OCI-LY7 (cell line): ENCODE measurements around the gene C16orf96. TPM values are rescaled to one million over a fixed set of nuclear protein-coding genes. Genes with fewer than 3 reads are reported as not detected.

Source experiments
- BruUV-seq: library from RNA; stranded (reverse); fragments of 400-500 nt; replicated peaks from 2 replicates; lab custom pipeline; 2021; lab: Mats Ljungman, UMichigan
- CTCF ChIA-PET: fragments of 300-600 bp; sonication (Branson Sonifier 250); formaldehyde crosslinking; loops from one replicate; lab custom pipeline; 2022; ENCODE audit warnings: antibody characterized with exemption; ENCODE audit not compliant: unreplicated experiment; lab: Charles Lee
- POLR2A ChIA-PET: fragments of 300-600 bp; sonication (Branson Sonifier 250); formaldehyde crosslinking; loops from one replicate; lab custom pipeline; 2022; ENCODE audit warnings: antibody characterized with exemption; lab: Charles Lee
- DNase-seq: peaks from one replicate; pipeline ENCODE4 v3.0.0-alpha.2; 2015; ENCODE audit warnings: low spot score
- H2AFZ ChIP-seq: fragments of 200-600 bp; sonication (generic), shearing (Covaris generic); 2 replicates; pipeline ENCODE4 v1.6.1; 2014; ENCODE audit warnings: mild to moderate bottlenecking, antibody characterized with exemption, low read length, moderate library complexity
- H3K27ac ChIP-seq: fragments of 200-600 bp; sonication (generic); 2 replicates; pipeline ENCODE4 v1.5.1; 2014; ENCODE audit warnings: mixed run types, low read depth, mild to moderate bottlenecking, moderate library complexity, low read length, inconsistent platforms; ENCODE audit not compliant: poor library complexity, severe bottlenecking
- H3K36me3 ChIP-seq: fragments of 200-600 bp; sonication (generic); 2 replicates; pipeline ENCODE4 v1.6.1; 2014; ENCODE audit warnings: mild to moderate bottlenecking, antibody characterized with exemption, low read length, moderate library complexity, mixed read lengths; ENCODE audit not compliant: insufficient read depth
- H3K4me1 ChIP-seq: fragments of 200-600 bp; sonication (generic); 2 replicates; pipeline ENCODE4 v1.5.1; 2014; ENCODE audit warnings: mild to moderate bottlenecking, low read length; ENCODE audit not compliant: insufficient read depth, poor library complexity, severe bottlenecking
- H3K4me2 ChIP-seq: fragments of 200-600 bp; sonication (generic); 2 replicates; pipeline ENCODE4 v1.6.1; 2014; ENCODE audit warnings: mild to moderate bottlenecking, low read length
- H3K4me3 ChIP-seq: fragments of 200-600 bp; sonication (generic); 2 replicates; pipeline ENCODE4 v1.5.1; 2014; ENCODE audit warnings: mild to moderate bottlenecking, low read depth, low read length; ENCODE audit not compliant: poor library complexity, severe bottlenecking
- H3K79me2 ChIP-seq: fragments of 200-600 bp; sonication (generic); 2 replicates; pipeline ENCODE4 v1.6.1; 2016; ENCODE audit warnings: low read depth, mild to moderate bottlenecking, low read length, moderate library complexity, mixed read lengths; ENCODE audit not compliant: insufficient read depth
- H3K9me2 ChIP-seq: fragments of 200-600 bp; sonication (generic); 2 replicates; pipeline ENCODE4 v1.6.1; 2016; ENCODE audit warnings: mild to moderate bottlenecking, low read length, mixed read lengths; ENCODE audit not compliant: insufficient read depth
- H3K9me3 ChIP-seq: fragments of 200-600 bp; sonication (generic); 2 replicates; pipeline ENCODE4 v1.6.1; 2014; ENCODE audit warnings: mild to moderate bottlenecking, mixed run types, low read length, mixed read lengths
- H4K20me1 ChIP-seq: fragments of 200-600 bp; sonication (generic); 2 replicates; pipeline ENCODE4 v1.6.1; 2014; ENCODE audit warnings: mild to moderate bottlenecking, antibody characterized with exemption, low read length, moderate library complexity, mixed read lengths; ENCODE audit not compliant: insufficient read depth
- CTCF ChIP-seq: fragments of 200-600 bp; sonication (generic); conservative IDR thresholded peaks from 2 replicates; pipeline ENCODE4 v1.5.1; 2014; ENCODE audit warnings: mild to moderate bottlenecking, antibody characterized with exemption, low read length, moderate library complexity, mixed read lengths
- EZH2phosphoT487 ChIP-seq: fragments of 200-600 bp; sonication (generic); IDR thresholded peaks from 2 replicates; pipeline ENCODE4 v1.6.1; 2018; ENCODE audit warnings: low read depth, borderline replicate concordance, mild to moderate bottlenecking, mixed run types, antibody characterized with exemption, low read length, moderate library complexity, mixed read lengths
- intact Hi-C: fragments of 100-400 bp; cut with micrococcal nuclease; formaldehyde crosslinking; loops from one replicate; pipeline ENCODE4 v1.10.0; 2022; ENCODE audit not compliant: unreplicated experiment
- total RNA-seq, 2 experiments: library from RNA; depleted of rRNA in 1 of 2; stranded (reverse); fragments of >200 nt in 1 of 2; shearing (Covaris generic) in 1 of 2; gene quantifications; 2 replicates each; pipeline ENCODE4 v1.2.3, GENCODE V29; 2014 to 2022

C16orf96 gene
- total RNA-seq, 2 experiments from 2014 or later: 0.13 to 0.27 TPM

GRCh38 chr16:4641895-4642294 lies 85.8 kb downstream of the C16orf96 start:
- intact Hi-C loops: no loop called here
- ChIA-PET POLR2A (interaction anchor here (0.6 kb wide), 2 partner anchors 53 to 171 kb away, joined by 3 to 5 read pairs; no protein-coding TSS in a partner anchor), CTCF (no interaction called here)
- no peak for TF ChIP-seq EZH2phosphoT487
- no peak for TF ChIP-seq CTCF
- Histone ChIP-seq H3K36me3 (peaks cover 5% of the 10 kb centered on the region; the same call in 1 of the 2 replicates), H3K9me2 (no peaks in the 10 kb centered on the region), H3K9me3 (no peaks in the 10 kb centered on the region), H3K4me2 (no peak overlapping the region), H3K79me2 (no peaks in the 10 kb centered on the region), H4K20me1 (no peaks in the 10 kb centered on the region; the same call in 1 of the 2 replicates), H3K4me3 (no peak overlapping the region), H3K27ac (no peak overlapping the region), H2AFZ (no peak overlapping the region), H3K4me1 (no peaks in the 10 kb centered on the region)
- BruUV-seq: no TSS peak
- no peak for DNase-seq

- no peak overlapping the region for H3K27ac ChIP-seq
- POLR2A ChIA-PET: no interaction called here
- BruUV-seq: no TSS peak
- no peaks in the 10 kb centered on the region for H3K79me2 ChIP-seq
- H3K4me3 ChIP-seq: no peak overlapping the region
- peaks cover 10% of the 10 kb centered on the region; the same call in 1 of the 2 replicates for H3K36me3 ChIP-seq
- no peaks in the 10 kb centered on the region for H3K4me1 ChIP-seq
- H4K20me1 ChIP-seq: no peaks in the 10 kb centered on the region
- no peak overlapping the region for H3K4me2 ChIP-seq
- CTCF ChIA-PET: no interaction called here
- TF ChIP-seq EZH2phosphoT487: no peak
- TF ChIP-seq CTCF: no peak
- no peak for DNase-seq
- no peak overlapping the region for H2AFZ ChIP-seq
- no peaks in the 10 kb centered on the region for H3K9me2 ChIP-seq
- intact Hi-C loops: no loop called here
- no peaks in the 10 kb centered on the region for H3K9me3 ChIP-seq
These were observed 90.9 kb downstream of the C16orf96 start for GRCh38 chr16:4646773-4647643.

- H3K9me2 ChIP-seq: no peaks in the 10 kb centered on the region
- no peak for DNase-seq
- H3K4me2 ChIP-seq: no peak overlapping the region
- H3K4me3 ChIP-seq: no peak overlapping the region
- H3K9me3 ChIP-seq: no peaks in the 10 kb centered on the region
- H3K27ac ChIP-seq: no peak overlapping the region
- no peaks in the 10 kb centered on the region for H3K79me2 ChIP-seq
- BruUV-seq: no TSS peak
- H3K4me1 ChIP-seq: no peaks in the 10 kb centered on the region
- H2AFZ ChIP-seq: no peak overlapping the region
- intact Hi-C loops: no loop called here
- H3K36me3 ChIP-seq: peaks cover 10% of the 10 kb centered on the region
- ChIA-PET POLR2A (no interaction called here), CTCF (no interaction called here)
- TF ChIP-seq CTCF (no peak), EZH2phosphoT487 (no peak)
- H4K20me1 ChIP-seq: no peaks in the 10 kb centered on the region
These were observed 91.5 kb downstream of the C16orf96 start for GRCh38 chr16:4647644-4647980.
